IMR-90 (cell line): ENCODE measurements around the gene ROBO1. TPM values are rescaled to one million over a fixed set of nuclear protein-coding genes. Genes with fewer than 3 reads are reported as not detected.

Source experiments
- ATAC-seq: fragments of 200-7000 bp; cut with Tn5 transposase; 2 replicates; pipeline ENCODE4 v1.9.1; 2020; ENCODE audit warnings: low read depth, mild to moderate bottlenecking, moderate library complexity
- BruUV-seq: library from RNA; stranded (reverse); fragments of 400-500 nt; replicated peaks from 2 replicates; lab custom pipeline; 2021; lab: Mats Ljungman, UMichigan
- CTCF ChIA-PET: fragments of 300-600 bp; formaldehyde crosslinking; extraction: SDS; loops from one replicate; lab custom pipeline; 2021; ENCODE audit warnings: antibody characterized with exemption; lab: Yijun Ruan, JAX
- POLR2A ChIA-PET: fragments of 300-600 bp; sonication (Branson Sonifier 250); formaldehyde crosslinking; loops from one replicate; lab custom pipeline; 2022; ENCODE audit warnings: antibody characterized with exemption; ENCODE audit not compliant: unreplicated experiment; lab: Charles Lee
- DNase-seq: peaks from one replicate; pipeline ENCODE4 v3.0.0; 2013
- H2AFZ ChIP-seq: replicated peaks from 2 replicates; pipeline ENCODE3; 2013; ENCODE audit warnings: low read length, mild to moderate bottlenecking; ENCODE audit not compliant: poor library complexity
- H2AK5ac ChIP-seq: 2 replicates; pipeline ENCODE4 v1.6.1; 2013; ENCODE audit warnings: low read depth, low read length, inconsistent platforms
- H2AK9ac ChIP-seq: replicated peaks from 2 replicates; pipeline ENCODE3; 2013; ENCODE audit warnings: mild to moderate bottlenecking, low read depth, low read length, moderate library complexity; ENCODE audit not compliant: poor library complexity
- H2BK120ac ChIP-seq: 2 replicates; pipeline ENCODE4 v1.6.1; 2013; ENCODE audit warnings: low read depth, low read length, inconsistent platforms
- H2BK15ac ChIP-seq: 3 replicates; pipeline ENCODE4 v1.6.1; 2013; ENCODE audit warnings: low read depth, low read length, inconsistent platforms
- H2BK20ac ChIP-seq: 2 replicates; pipeline ENCODE4 v1.6.1; 2013; ENCODE audit warnings: low read depth, mild to moderate bottlenecking, inconsistent platforms, low read length, moderate library complexity
- H2BK5ac ChIP-seq: 2 replicates; pipeline ENCODE4 v1.6.1; 2013; ENCODE audit warnings: mild to moderate bottlenecking, low read depth, low read length, inconsistent platforms; ENCODE audit not compliant: poor library complexity, severe bottlenecking
- H3K14ac ChIP-seq: replicated peaks from 2 replicates; pipeline ENCODE4 v1.6.1; 2013; ENCODE audit warnings: low read depth, low read length, inconsistent platforms
- H3K18ac ChIP-seq: 2 replicates; pipeline ENCODE4 v1.6.1; 2013; ENCODE audit warnings: low read depth, low read length, control low read depth
- H3K23ac ChIP-seq: 2 replicates; pipeline ENCODE4 v1.6.1; 2013; ENCODE audit warnings: low read depth, low read length, inconsistent platforms
- H3K27ac ChIP-seq: 2 replicates; pipeline ENCODE4 v1.5.1; 2013; ENCODE audit warnings: mild to moderate bottlenecking, control low read depth, low read length; ENCODE audit not compliant: insufficient read depth
- H3K27me3 ChIP-seq: 2 replicates; pipeline ENCODE4 v1.6.1; 2013; ENCODE audit warnings: low read length; ENCODE audit not compliant: control insufficient read depth, insufficient read depth
- H3K36me3 ChIP-seq: 2 replicates; pipeline ENCODE4 v1.6.1; 2013; ENCODE audit warnings: low read length, mixed read lengths; ENCODE audit not compliant: control insufficient read depth, insufficient read depth
- H3K4ac ChIP-seq: 2 replicates; pipeline ENCODE4 v1.6.1; 2013; ENCODE audit warnings: low read depth, low read length, inconsistent platforms
- H3K4me1 ChIP-seq: 2 replicates; pipeline ENCODE4 v1.6.1; 2013; ENCODE audit warnings: low read length, mixed read lengths; ENCODE audit not compliant: control insufficient read depth, insufficient read depth
- H3K4me2 ChIP-seq: 2 replicates; pipeline ENCODE4 v1.6.1; 2013; ENCODE audit warnings: low read depth, mild to moderate bottlenecking, control low read depth, low read length, moderate library complexity
- H3K4me3 ChIP-seq: 2 replicates; pipeline ENCODE4 v1.5.1; 2013; ENCODE audit warnings: low read depth, mild to moderate bottlenecking, control low read depth, low read length, moderate library complexity; ENCODE audit not compliant: insufficient read depth
- H3K56ac ChIP-seq: 2 replicates; pipeline ENCODE4 v1.6.1; 2013; ENCODE audit warnings: low read length, inconsistent platforms; ENCODE audit not compliant: insufficient read depth; ENCODE audit errors: extremely low read depth
- H3K79me1 ChIP-seq, 2 experiments: 2 replicates each; pipeline ENCODE4 v1.6.1; 2013; ENCODE audit warnings: low read length in 2 of 2, inconsistent platforms in 1 of 2, low read depth in 1 of 2
- H3K9ac ChIP-seq: 2 replicates; pipeline ENCODE4 v1.6.1; 2013; ENCODE audit warnings: low read depth, low read length, control low read depth
- H3K9me1 ChIP-seq: 2 replicates; pipeline ENCODE4 v1.6.1; 2013; ENCODE audit warnings: low read length, inconsistent platforms; ENCODE audit not compliant: insufficient read depth
- H3K9me3 ChIP-seq: 2 replicates; pipeline ENCODE4 v1.6.1; 2013; ENCODE audit warnings: low read length; ENCODE audit not compliant: control insufficient read depth, insufficient read depth
- H4K20me1 ChIP-seq: 2 replicates; pipeline ENCODE4 v1.6.1; 2013; ENCODE audit warnings: low read length, inconsistent platforms; ENCODE audit not compliant: insufficient read depth
- H4K5ac ChIP-seq: 2 replicates; pipeline ENCODE4 v1.6.1; 2013; ENCODE audit warnings: mild to moderate bottlenecking, low read depth, low read length, control low read depth
- H4K8ac ChIP-seq, 2 experiments: 2 replicates each; pipeline ENCODE4 v1.6.1; 2013; ENCODE audit warnings: low read depth in 2 of 2, low read length in 2 of 2, control low read depth in 1 of 2, inconsistent platforms in 1 of 2
- H4K91ac ChIP-seq: 2 replicates; pipeline ENCODE4 v1.6.1; 2013; ENCODE audit warnings: low read depth, low read length, inconsistent platforms; ENCODE audit not compliant: insufficient read depth
- BHLHE40 ChIP-seq: fragments of 150-350 bp; IDR thresholded peaks from 2 replicates; pipeline ENCODE4 v1.6.1; 2016; ENCODE audit warnings: mild to moderate bottlenecking, low read depth, low read length
- CEBPB ChIP-seq: IDR thresholded peaks from 2 replicates; pipeline ENCODE4 v1.6.1; 2012; ENCODE audit warnings: low read depth, low read length, improper control_type of control experiment
- CHD1 ChIP-seq: IDR thresholded peaks from 2 replicates; pipeline ENCODE4 v1.6.1; 2012; ENCODE audit warnings: low read depth, low read length, improper control_type of control experiment
- FOS ChIP-seq: fragments of 150-350 bp; IDR thresholded peaks from 2 replicates; pipeline ENCODE4 v1.6.1; 2016; ENCODE audit warnings: low read depth, low read length
- MAFK ChIP-seq: IDR thresholded peaks from 2 replicates; pipeline ENCODE4 v1.6.1; 2012; ENCODE audit warnings: low read depth, low read length, improper control_type of control experiment
- MAZ ChIP-seq: IDR thresholded peaks from 2 replicates; pipeline ENCODE4 v1.6.1; 2012; ENCODE audit warnings: low read depth, mild to moderate bottlenecking, low read length, improper control_type of control experiment, moderate library complexity, borderline replicate concordance
- MXI1 ChIP-seq: IDR thresholded peaks from 2 replicates; pipeline ENCODE4 v1.6.1; 2012; ENCODE audit warnings: low read depth, mild to moderate bottlenecking, low read length, moderate library complexity, borderline replicate concordance
- NFE2L2 ChIP-seq: fragments of 150-350 bp; IDR thresholded peaks from 2 replicates; pipeline ENCODE4 v1.6.1; 2016; ENCODE audit warnings: low read depth, mild to moderate bottlenecking, low read length
- POLR2A ChIP-seq: IDR thresholded peaks from 2 replicates; pipeline ENCODE4 v1.6.1; 2012; ENCODE audit warnings: mild to moderate bottlenecking, low read depth, low read length
- RAD21 ChIP-seq: IDR thresholded peaks from 2 replicates; pipeline ENCODE4 v1.6.1; 2012; ENCODE audit warnings: low read length, improper control_type of control experiment
- RCOR1 ChIP-seq: IDR thresholded peaks from 2 replicates; pipeline ENCODE4 v1.6.1; 2012; ENCODE audit warnings: mild to moderate bottlenecking, low read length, improper control_type of control experiment; ENCODE audit not compliant: insufficient replicate concordance
- RFX5 ChIP-seq: IDR thresholded peaks from 2 replicates; pipeline ENCODE4 v1.8.0; 2012; ENCODE audit warnings: low read depth, mild to moderate bottlenecking, low read length, moderate library complexity
- SMC3 ChIP-seq: fragments of 150-350 bp; IDR thresholded peaks from 2 replicates; pipeline ENCODE4 v1.6.1; 2016; ENCODE audit warnings: low read depth, mild to moderate bottlenecking, antibody characterized with exemption, low read length, moderate library complexity
- WGBS, 2 experiments: methylation state at CpG; one replicate each; pipeline versions ENCODE4 v1.1.5 to v1.1.7; 2013; ENCODE audit warnings: missing lambda C conversion rate in 2 of 2; ENCODE audit not compliant: insufficient read length in 1 of 2; ENCODE audit errors: extremely low coverage in 2 of 2; 5-methylcytosine and 5-hydroxymethylcytosine counted together
- dilution Hi-C: fragments of 300-500 bp; cut with HindIII; formaldehyde crosslinking; loops from one replicate; pipeline ENCODE4 v1.14.3; 2018; ENCODE audit warnings: low sequenced_read_pairs; ENCODE audit not compliant: unreplicated experiment
- in situ Hi-C: fragments of 300-500 bp; cut with MboI; formaldehyde crosslinking; loops from 3 replicates; pipeline ENCODE4 v1.14.3; 2019; ENCODE audit warnings: low sequenced_read_pairs, inconsistent platforms, mixed read lengths
- intact Hi-C: fragments of 100-400 bp; cut with micrococcal nuclease; formaldehyde crosslinking; loops from 2 replicates; pipeline ENCODE4 v1.10.0; 2022
- polyA plus RNA-seq, 3 experiments: library from polyadenylated mRNA; depleted of rRNA; stranded (reverse); fragments of >200 nt; gene quantifications; 2 replicates each; pipeline ENCODE4 v1.2.3, GENCODE V29; 2012; ENCODE audit warnings: low replicate concordance in 1 of 3
- total RNA-seq: library from RNA; depleted of rRNA; stranded (reverse); fragments of >200 nt; gene quantifications from 2 replicates; pipeline ENCODE4 v1.2.3, GENCODE V29; 2012
- TF ChIP-seq, protein P1 (sequence below): fragments of 150-350 bp; IDR thresholded peaks from 2 replicates; pipeline ENCODE4 v1.6.1; 2016; ENCODE audit warnings: low read depth, mild to moderate bottlenecking, low read length, moderate library complexity, borderline replicate concordance
- TF ChIP-seq, protein P2 (sequence below): conservative IDR thresholded peaks from 2 replicates; pipeline ENCODE4 v1.5.1; 2012; ENCODE audit warnings: mild to moderate bottlenecking, low read depth, low read length, improper control_type of control experiment
- TF ChIP-seq, protein P3 (sequence below): fragments of 150-350 bp; IDR thresholded peaks from 2 replicates; pipeline ENCODE4 v1.6.1; 2017; ENCODE audit warnings: mild to moderate bottlenecking, antibody characterized with exemption, low read length, low read depth

The ROBO1 gene
- total and polyA plus RNA-seq, 2 of the 4 experiments (the other 2 are of a cell fraction): 24.1 to 53.9 TPM

DNA sequence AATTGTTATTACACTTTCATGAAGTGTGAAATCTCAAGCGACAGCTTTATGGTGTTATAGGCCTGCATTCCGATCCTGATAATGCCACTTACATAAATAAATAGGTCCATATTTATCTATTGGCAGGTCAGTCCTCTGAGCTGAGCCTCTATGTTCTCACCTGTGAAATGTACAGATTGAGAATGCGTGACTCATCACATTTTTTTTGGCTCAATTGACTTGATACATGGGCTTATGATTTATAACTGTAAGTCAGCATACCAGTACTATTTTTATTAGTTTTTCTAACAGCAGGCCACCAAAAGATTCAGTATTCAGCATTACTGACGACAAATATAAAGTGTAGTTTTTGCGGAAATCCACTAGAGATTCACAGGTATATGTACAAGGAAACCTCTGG, 344.4 kb downstream of the ROBO1 start:
- Histone ChIP-seq H3K36me3 (no peaks in the 10 kb centered on the region), H3K4me3 (no peak overlapping the region), H3K4me2 (no peak overlapping the region), H3K27me3 (no peaks in the 10 kb centered on the region), H3K4ac (no peak overlapping the region), H2AK5ac (no peak overlapping the region), H3K9me1 (no peaks in the 10 kb centered on the region), H4K5ac (no peak overlapping the region), H3K27ac (no peak overlapping the region), H4K8ac (no peak overlapping the region), H2AFZ (no peak overlapping the region), H3K9me3 (no peaks in the 10 kb centered on the region), H3K18ac (no peak overlapping the region), H2BK15ac (no peak overlapping the region), H3K79me1 (no peaks in the 10 kb centered on the region), H4K91ac (no peak overlapping the region), H4K20me1 (no peaks in the 10 kb centered on the region), H3K14ac (no peak overlapping the region), H3K23ac (no peak overlapping the region), H2AK9ac (no peak overlapping the region), H3K4me1 (no peaks in the 10 kb centered on the region), H2BK20ac (no peak overlapping the region), H3K9ac (no peak overlapping the region), H2BK5ac (no peak overlapping the region), H2BK120ac (no peak overlapping the region), H3K56ac (no peak overlapping the region)
- ChIA-PET POLR2A (no interaction called here), CTCF (interaction anchor here (0.5 kb wide), 1 partner anchor 54 kb away, joined by 5 read pairs; no protein-coding TSS in a partner anchor)
- ATAC-seq: no peak
- intact Hi-C loops (no loop called here), dilution Hi-C loops (no loop called here), in situ Hi-C loops (no loop called here)
- TF ChIP-seq, protein P1, sequence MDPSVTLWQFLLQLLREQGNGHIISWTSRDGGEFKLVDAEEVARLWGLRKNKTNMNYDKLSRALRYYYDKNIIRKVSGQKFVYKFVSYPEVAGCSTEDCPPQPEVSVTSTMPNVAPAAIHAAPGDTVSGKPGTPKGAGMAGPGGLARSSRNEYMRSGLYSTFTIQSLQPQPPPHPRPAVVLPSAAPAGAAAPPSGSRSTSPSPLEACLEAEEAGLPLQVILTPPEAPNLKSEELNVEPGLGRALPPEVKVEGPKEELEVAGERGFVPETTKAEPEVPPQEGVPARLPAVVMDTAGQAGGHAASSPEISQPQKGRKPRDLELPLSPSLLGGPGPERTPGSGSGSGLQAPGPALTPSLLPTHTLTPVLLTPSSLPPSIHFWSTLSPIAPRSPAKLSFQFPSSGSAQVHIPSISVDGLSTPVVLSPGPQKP: no peak
- TF ChIP-seq, protein P2, sequence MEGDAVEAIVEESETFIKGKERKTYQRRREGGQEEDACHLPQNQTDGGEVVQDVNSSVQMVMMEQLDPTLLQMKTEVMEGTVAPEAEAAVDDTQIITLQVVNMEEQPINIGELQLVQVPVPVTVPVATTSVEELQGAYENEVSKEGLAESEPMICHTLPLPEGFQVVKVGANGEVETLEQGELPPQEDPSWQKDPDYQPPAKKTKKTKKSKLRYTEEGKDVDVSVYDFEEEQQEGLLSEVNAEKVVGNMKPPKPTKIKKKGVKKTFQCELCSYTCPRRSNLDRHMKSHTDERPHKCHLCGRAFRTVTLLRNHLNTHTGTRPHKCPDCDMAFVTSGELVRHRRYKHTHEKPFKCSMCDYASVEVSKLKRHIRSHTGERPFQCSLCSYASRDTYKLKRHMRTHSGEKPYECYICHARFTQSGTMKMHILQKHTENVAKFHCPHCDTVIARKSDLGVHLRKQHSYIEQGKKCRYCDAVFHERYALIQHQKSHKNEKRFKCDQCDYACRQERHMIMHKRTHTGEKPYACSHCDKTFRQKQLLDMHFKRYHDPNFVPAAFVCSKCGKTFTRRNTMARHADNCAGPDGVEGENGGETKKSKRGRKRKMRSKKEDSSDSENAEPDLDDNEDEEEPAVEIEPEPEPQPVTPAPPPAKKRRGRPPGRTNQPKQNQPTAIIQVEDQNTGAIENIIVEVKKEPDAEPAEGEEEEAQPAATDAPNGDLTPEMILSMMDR: no peak
- TF ChIP-seq SMC3: no peak
- no peak for TF ChIP-seq MXI1
- TF ChIP-seq MAFK: no peak
- TF ChIP-seq NFE2L2: no peak
- no peak for TF ChIP-seq POLR2A
- TF ChIP-seq CHD1: no peak
- no peak for TF ChIP-seq BHLHE40
- TF ChIP-seq CEBPB: no peak
- no peak for TF ChIP-seq RFX5
- no peak for TF ChIP-seq RAD21
- no peak for TF ChIP-seq RCOR1
- no peak for TF ChIP-seq MAZ
- TF ChIP-seq, protein P3, sequence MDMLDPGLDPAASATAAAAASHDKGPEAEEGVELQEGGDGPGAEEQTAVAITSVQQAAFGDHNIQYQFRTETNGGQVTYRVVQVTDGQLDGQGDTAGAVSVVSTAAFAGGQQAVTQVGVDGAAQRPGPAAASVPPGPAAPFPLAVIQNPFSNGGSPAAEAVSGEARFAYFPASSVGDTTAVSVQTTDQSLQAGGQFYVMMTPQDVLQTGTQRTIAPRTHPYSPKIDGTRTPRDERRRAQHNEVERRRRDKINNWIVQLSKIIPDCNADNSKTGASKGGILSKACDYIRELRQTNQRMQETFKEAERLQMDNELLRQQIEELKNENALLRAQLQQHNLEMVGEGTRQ: no peak
- TF ChIP-seq FOS: no peak
- DNase-seq: no peak
- no CpG with 5 or more reads among the region's 5 CpGs for WGBS, 2 experiments
- BruUV-seq: no TSS peak
